ENCODE data around the gene ARRDC3. TPM values are rescaled to one million over a fixed set of nuclear protein-coding genes. Genes with fewer than 3 reads are reported as not detected.

The ARRDC3 gene
- total and polyA plus RNA-seq, 2 of the 8 experiments (the other 6 are each of a cell fraction or from before 2014, with no cell fraction given), result 2.9 to 5.7 TPM

GRCh38 chr5:91416491-91416890, 33.4 kb upstream of the ARRDC3 start (continued):
- no peak for TF ChIP-seq RNF2 (IDR thresholded peaks at IDR 0.05; ENCODE audit: borderline replicate concordance, low read depth, low read length, missing control alignments, poor library complexity, severe bottlenecking)
- no peak for TF ChIP-seq RAD21 (IDR thresholded peaks at IDR 0.05 in 1 of 2, conservative IDR thresholded peaks at IDR 0.05 in 1 of 2; ENCODE audit: low read depth in 2 of 2, low read length in 2 of 2)
- no peak for TF ChIP-seq NANOG (IDR thresholded peaks at IDR 0.05; ENCODE audit: insufficient read depth, low read depth, low read length, poor library complexity, severe bottlenecking)
- TF ChIP-seq HDAC6 (IDR thresholded peaks at IDR 0.05; ENCODE audit: low read depth, low read length), result no peak
- TF ChIP-seq KDM4A (IDR thresholded peaks at IDR 0.05; ENCODE audit: low read depth, low read length, severe bottlenecking), result no peak
